GM10847 (cell line): ENCODE data around the gene TLX2.

Experiments used
- POLR2A ChIP-seq: IDR thresholded peaks from 2 replicates; pipeline ENCODE4 v1.6.1; 2011; ENCODE audit not compliant: insufficient read length; ENCODE audit errors: extremely low read depth

Gene TLX2

GRCh38 chr2:74504591-74504990, 9.7 kb upstream of the TLX2 start:
- no peak for TF ChIP-seq POLR2A

GRCh38 chr2:74505448-74506246, 8.6 kb upstream of the TLX2 start:
- TF ChIP-seq POLR2A: no peak

- peak; percentile 72 for TF ChIP-seq POLR2A
Observed at GRCh38 chr2:74507145-74507925, 6.9 kb upstream of the TLX2 start, which contains the start of gene PCGF1. Gene PCGF1 (minus strand): TSS chr2:74507695. CDS start chr2:74507668, 27 bp downstream.

GRCh38 chr2:74507926-74508520, 6.2 kb upstream of the TLX2 start:
- TF ChIP-seq POLR2A: no peak

GRCh38 chr2:74510272-74510671, 4.0 kb upstream of the TLX2 start:
- no peak for TF ChIP-seq POLR2A

- TF ChIP-seq POLR2A: no peak
Observed at GRCh38 chr2:74511104-74511989, 2.9 kb upstream of the TLX2 start.

- TF ChIP-seq POLR2A: no peak
Observed at GRCh38 chr2:74512744-74513604, 1.3 kb upstream of the TLX2 start.

GRCh38 chr2:74513605-74514367, 464 bp upstream of the TLX2 start:
- no peak for TF ChIP-seq POLR2A

- no peak for TF ChIP-seq POLR2A
Observed at GRCh38 chr2:74515271-74515980, 1.2 kb downstream of the TLX2 start.

GRCh38 chr2:74515981-74516633, 1.9 kb downstream of the TLX2 start:
- no peak for TF ChIP-seq POLR2A

GRCh38 chr2:74516650-74517049, 2.4 kb downstream of the TLX2 start:
- no peak for TF ChIP-seq POLR2A

GRCh38 chr2:74522516-74522915, 8.3 kb downstream of the TLX2 start:
- TF ChIP-seq POLR2A: no peak
